OCI-LY3 (cell line): ENCODE measurements around the gene PIK3R3.

ENCODE experiments used
- CTCF ChIP-seq: fragments of 200-600, 300-600 bp; sonication (generic); IDR thresholded peaks from 2 replicates; pipeline ENCODE4 v1.5.1; 2014; ENCODE audit warnings: antibody characterized with exemption, low read length, low read depth
- EZH2phosphoT487 ChIP-seq: fragments of 200-600 bp; shearing (Covaris generic); IDR thresholded peaks from 2 replicates; pipeline ENCODE4 v1.6.1; 2018; ENCODE audit warnings: antibody characterized with exemption, mixed run types, low read depth

- TF ChIP-seq CTCF = no peak
- TF ChIP-seq EZH2phosphoT487 = no peak
Observed at GRCh38 chr1:46133181-46133658, 791 bp upstream of the PIK3R3 start.
